Duodenal mucosa (tissue), 2 donors: Measurements from ENCODE around the gene PIGV.
"Not testable (repeated sequence)": the region's sequence is repeated elsewhere in the genome, so short reads cannot be mapped to it uniquely, and the experiment has no call there.

Experiments used
- H3K27ac ChIP-seq: one replicate; pipeline ENCODE4 v1.7.0; 2013; ENCODE audit warnings: low read depth, low read length
- H3K27me3 ChIP-seq, 2 donors: one replicate each; pipeline ENCODE4 v1.7.0; 2013; ENCODE audit warnings: low read length in 2 of 2, control low read depth in 1 of 2; ENCODE audit not compliant: insufficient read depth in 2 of 2, control insufficient read depth in 1 of 2
- H3K36me3 ChIP-seq, 2 donors: one replicate each; pipeline ENCODE4 v1.7.0; 2013; ENCODE audit warnings: low read length in 2 of 2, control low read depth in 1 of 2; ENCODE audit not compliant: insufficient read depth in 2 of 2, control insufficient read depth in 1 of 2
- H3K4me1 ChIP-seq, 2 donors: one replicate each; pipeline ENCODE4 v1.7.0; 2013; ENCODE audit warnings: low read length in 2 of 2, control low read depth in 1 of 2; ENCODE audit not compliant: insufficient read depth in 2 of 2, control insufficient read depth in 1 of 2
- H3K4me3 ChIP-seq, 2 donors: one replicate each; pipeline ENCODE4 v1.7.0; 2013; ENCODE audit warnings: low read length in 2 of 2, low read depth in 1 of 2
- H3K9ac ChIP-seq, 2 donors: one replicate each; pipeline ENCODE4 v1.7.0; 2013; ENCODE audit warnings: low read length in 2 of 2, low read depth in 1 of 2
- H3K9me3 ChIP-seq, 2 donors: one replicate each; pipeline ENCODE4 v1.7.0; 2013; ENCODE audit warnings: low read length in 2 of 2, control low read depth in 1 of 2; ENCODE audit not compliant: control insufficient read depth in 1 of 2

PIGV gene

GRCh38 chr1:26839339-26839722 is 51.6 kb downstream of the PIGV start:
- H3K27me3 ChIP-seq = no peaks in the 10 kb centered on the region
- no peaks in the 10 kb centered on the region for H3K9me3 ChIP-seq
- H3K9ac ChIP-seq = no peak overlapping the region
- peaks cover 10 to 44% of the 10 kb centered on the region in 2 donors for H3K36me3 ChIP-seq
- H3K4me1 ChIP-seq = peaks cover 5 to 12% of the 10 kb centered on the region in 2 donors
- no peak overlapping the region for H3K4me3 ChIP-seq
- no peak overlapping the region for H3K27ac ChIP-seq

- peaks cover 6 to 40% of the 10 kb centered on the region in 2 donors for H3K36me3 ChIP-seq
Measured at GRCh38 chr1:26839779-26840178, 52.0 kb downstream of the PIGV start.

GRCh38 chr1:26844424-26845196 is 56.9 kb downstream of the PIGV start:
- no peak overlapping the region for H3K9ac ChIP-seq
- no peak overlapping the region for H3K4me3 ChIP-seq
- peaks cover 6 to 32% of the 10 kb centered on the region in 2 donors for H3K36me3 ChIP-seq
- H3K27me3 ChIP-seq = no peaks in the 10 kb centered on the region
- no peak overlapping the region for H3K27ac ChIP-seq
- peaks cover 12% of the 10 kb centered on the region in 2 donors for H3K4me1 ChIP-seq
- H3K9me3 ChIP-seq = no peaks in the 10 kb centered on the region

More at GRCh38 chr1:26839779-26840178, 52.0 kb downstream of the PIGV start:
- no peak overlapping the region for H3K9ac ChIP-seq
- no peak overlapping the region for H3K27ac ChIP-seq
- peaks cover under 1 to 7% of the 10 kb centered on the region in 2 donors for H3K4me1 ChIP-seq
- H3K4me3 ChIP-seq = no peak overlapping the region
- H3K9me3 ChIP-seq = no peaks in the 10 kb centered on the region
- H3K27me3 ChIP-seq = no peaks in the 10 kb centered on the region

- not testable (repeated sequence) for H3K4me3 ChIP-seq, H3K9me3 ChIP-seq, H3K27ac ChIP-seq, H3K27me3 ChIP-seq, H3K9ac ChIP-seq
- Histone ChIP-seq H3K36me3 (peaks cover 22 to 51% of the 10 kb centered on the region in 2 donors), H3K4me1 (peaks cover 19 to 20% of the 10 kb centered on the region in 2 donors)
Measured at GRCh38 chr1:26847826-26848225, 60.1 kb downstream of the PIGV start.
